Naive B cell (primary cell): ENCODE measurements around the gene GABRB1. TPM values are rescaled to one million over a fixed set of nuclear protein-coding genes. Genes with fewer than 3 reads are reported as not detected.

Source experiments
- ATAC-seq, 2 donors: fragments of 150-1000 bp; cut with Tn5 transposase; 2 replicates each; pipeline ENCODE4 v1.10.0; 2021; ENCODE audit warnings: low read depth in 2 of 2, mild to moderate bottlenecking in 2 of 2, moderate library complexity in 2 of 2
- DNase-seq: peaks from one replicate; pipeline ENCODE4 v3.0.0; 2022
- H3K27ac Mint-ChIP-seq, 6 donors: one replicate each; pipeline ENCODE4 v1.8.0; 2020 to 2022; ENCODE audit warnings: mild to moderate bottlenecking in 6 of 6, mixed read lengths in 6 of 6, moderate library complexity in 5 of 6, inconsistent platforms in 2 of 6
- H3K27me3 Mint-ChIP-seq, 3 donors: one replicate each; pipeline ENCODE4 v1.8.0; 2021 to 2022; ENCODE audit warnings: mixed read lengths in 3 of 3, mild to moderate bottlenecking in 1 of 3
- H3K36me3 Mint-ChIP-seq, 2 donors: one replicate each; pipeline ENCODE4 v1.8.0; 2020 to 2022; ENCODE audit warnings: mixed read lengths in 2 of 2, inconsistent platforms in 1 of 2, mild to moderate bottlenecking in 1 of 2
- H3K4me1 Mint-ChIP-seq, 3 donors: one replicate each; pipeline ENCODE4 v1.8.0; 2020 to 2022; ENCODE audit warnings: mixed read lengths in 3 of 3, inconsistent platforms in 1 of 3, mild to moderate bottlenecking in 1 of 3, moderate library complexity in 1 of 3
- H3K4me3 Mint-ChIP-seq, 8 donors: one replicate each; pipeline ENCODE4 v1.8.0; 2020 to 2022; ENCODE audit warnings: mild to moderate bottlenecking in 8 of 8, mixed read lengths in 8 of 8, moderate library complexity in 8 of 8, inconsistent platforms in 2 of 8
- H3K9me3 Mint-ChIP-seq, 7 donors: one replicate each; pipeline ENCODE4 v1.8.0; 2020 to 2022; ENCODE audit warnings: mixed read lengths in 7 of 7, mild to moderate bottlenecking in 5 of 7, inconsistent platforms in 2 of 7, moderate library complexity in 1 of 7
- polyA plus RNA-seq, 6 donors: library from polyadenylated mRNA; unstranded; fragments of 300-500 nt; fragmentation: Illumina TruSeq; gene quantifications; one replicate each; pipeline ENCODE4 v1.2.3, GENCODE V29; 2021; ENCODE audit warnings: low read depth in 6 of 6

The GABRB1 gene
- polyA plus RNA-seq, 6 donors from 2014 or later, result not detected

GRCh38 chr4:47326025-47326424 is 294.7 kb downstream of the GABRB1 start:
- ATAC-seq (no peak), DNase-seq (no peak)
- Mint-ChIP-seq H3K4me1 (no peaks in the 10 kb centered on the region), H3K36me3 (no peaks in the 10 kb centered on the region), H3K27me3 (peaks cover 3 to 24% (median 10%) of the 10 kb centered on the region in 3 donors), H3K27ac (no peak overlapping the region), H3K4me3 (no peak overlapping the region), H3K9me3 (peaks cover 0 to 3% (median 0%) of the 10 kb centered on the region in 7 donors)

GRCh38 chr4:47330866-47331265 is 299.5 kb downstream of the GABRB1 start:
- no peak for DNase-seq
- ATAC-seq, result no peak
- H3K27ac Mint-ChIP-seq, result no peak overlapping the region
- H3K4me3 Mint-ChIP-seq, result no peak overlapping the region
- H3K27me3 Mint-ChIP-seq, result peaks cover 9 to 18% (median 11%) of the 10 kb centered on the region in 3 donors
- H3K36me3 Mint-ChIP-seq, result no peaks in the 10 kb centered on the region
- H3K9me3 Mint-ChIP-seq, result peaks cover 0 to 3% (median 0%) of the 10 kb centered on the region in 7 donors
- no peaks in the 10 kb centered on the region for H3K4me1 Mint-ChIP-seq

- Mint-ChIP-seq H3K27ac (no peak overlapping the region), H3K36me3 (no peaks in the 10 kb centered on the region), H3K4me3 (no peak overlapping the region), H3K27me3 (peaks cover 21 to 39% (median 23%) of the 10 kb centered on the region in 3 donors), H3K9me3 (no peaks in the 10 kb centered on the region), H3K4me1 (no peaks in the 10 kb centered on the region)
- ATAC-seq (no peak), DNase-seq (no peak)
These were observed 303.3 kb downstream of the GABRB1 start for GRCh38 chr4:47334652-47335051.

GRCh38 chr4:47337893-47338292 is 306.5 kb downstream of the GABRB1 start:
- no peak overlapping the region for H3K4me3 Mint-ChIP-seq
- no peaks in the 10 kb centered on the region for H3K9me3 Mint-ChIP-seq
- DNase-seq (no peak), ATAC-seq (no peak)
- peaks cover 25 to 39% (median 30%) of the 10 kb centered on the region in 3 donors for H3K27me3 Mint-ChIP-seq
- no peak overlapping the region for H3K27ac Mint-ChIP-seq
- H3K36me3 Mint-ChIP-seq, result no peaks in the 10 kb centered on the region
- H3K4me1 Mint-ChIP-seq, result no peaks in the 10 kb centered on the region

- Mint-ChIP-seq H3K4me1 (no peaks in the 10 kb centered on the region), H3K4me3 (no peak overlapping the region), H3K27me3 (peaks cover 20 to 26% (median 22%) of the 10 kb centered on the region in 3 donors), H3K36me3 (no peaks in the 10 kb centered on the region), H3K27ac (no peak overlapping the region), H3K9me3 (no peaks in the 10 kb centered on the region)
- ATAC-seq, result no peak
- DNase-seq, result no peak
These were observed 309.5 kb downstream of the GABRB1 start for GRCh38 chr4:47340914-47341313.

- Mint-ChIP-seq H3K27ac (no peak overlapping the region), H3K27me3 (peaks cover 6 to 16% (median 7%) of the 10 kb centered on the region in 3 donors), H3K9me3 (no peaks in the 10 kb centered on the region), H3K4me1 (no peaks in the 10 kb centered on the region), H3K36me3 (no peaks in the 10 kb centered on the region), H3K4me3 (no peak overlapping the region)
- ATAC-seq (no peak), DNase-seq (no peak)
These were observed 311.4 kb downstream of the GABRB1 start for GRCh38 chr4:47342796-47343195.

GRCh38 chr4:47349326-47349725 is 318.0 kb downstream of the GABRB1 start:
- no peak for ATAC-seq
- Mint-ChIP-seq H3K4me3 (no peak overlapping the region), H3K4me1 (no peaks in the 10 kb centered on the region), H3K27me3 (peaks cover 12 to 13% (median 13%) of the 10 kb centered on the region in 3 donors), H3K27ac (no peak overlapping the region), H3K9me3 (peaks cover 0 to 4% (median 0%) of the 10 kb centered on the region in 7 donors), H3K36me3 (no peaks in the 10 kb centered on the region)
- DNase-seq, result no peak

GRCh38 chr4:47355568-47355967 is 324.2 kb downstream of the GABRB1 start:
- H3K4me3 Mint-ChIP-seq, result no peak overlapping the region
- peaks cover 5 to 12% (median 7%) of the 10 kb centered on the region in 3 donors for H3K27me3 Mint-ChIP-seq
- DNase-seq (no peak), ATAC-seq (no peak)
- no peaks in the 10 kb centered on the region for H3K36me3 Mint-ChIP-seq
- H3K27ac Mint-ChIP-seq, result no peak overlapping the region
- H3K4me1 Mint-ChIP-seq, result no peaks in the 10 kb centered on the region
- peaks cover 0 to 4% (median 0%) of the 10 kb centered on the region in 7 donors for H3K9me3 Mint-ChIP-seq

GRCh38 chr4:47359891-47360290 is 328.5 kb downstream of the GABRB1 start:
- H3K27me3 Mint-ChIP-seq, result peaks cover 15 to 32% (median 26%) of the 10 kb centered on the region in 3 donors
- H3K27ac Mint-ChIP-seq, result no peak overlapping the region
- DNase-seq (no peak), ATAC-seq (no peak)
- H3K36me3 Mint-ChIP-seq, result no peaks in the 10 kb centered on the region
- H3K9me3 Mint-ChIP-seq, result no peaks in the 10 kb centered on the region
- H3K4me1 Mint-ChIP-seq, result no peaks in the 10 kb centered on the region
- no peak overlapping the region for H3K4me3 Mint-ChIP-seq

- Mint-ChIP-seq H3K4me1 (no peaks in the 10 kb centered on the region), H3K27ac (no peak overlapping the region)
- no peak for DNase-seq
These were observed 336.4 kb downstream of the GABRB1 start for GRCh38 chr4:47367761-47368160.

GRCh38 chr4:47368211-47368610 is 336.8 kb downstream of the GABRB1 start:
- Mint-ChIP-seq H3K27ac (no peak overlapping the region), H3K27me3 (peaks cover 16 to 27% (median 26%) of the 10 kb centered on the region in 3 donors), H3K36me3 (no peaks in the 10 kb centered on the region), H3K4me3 (no peak overlapping the region), H3K9me3 (peaks cover 0 to 4% (median 0%) of the 10 kb centered on the region in 7 donors), H3K4me1 (no peaks in the 10 kb centered on the region)
- DNase-seq (no peak), ATAC-seq (no peak)

More at GRCh38 chr4:47367761-47368160, 336.4 kb downstream of the GABRB1 start:
- H3K27me3 Mint-ChIP-seq, result peaks cover 12 to 26% (median 23%) of the 10 kb centered on the region in 3 donors
- H3K36me3 Mint-ChIP-seq, result no peaks in the 10 kb centered on the region
- peaks cover 0 to 4% (median 0%) of the 10 kb centered on the region in 7 donors for H3K9me3 Mint-ChIP-seq
- no peak overlapping the region for H3K4me3 Mint-ChIP-seq
- no peak for ATAC-seq

- no peaks in the 10 kb centered on the region for H3K36me3 Mint-ChIP-seq
- ATAC-seq (no peak), DNase-seq (no peak)
- peaks cover 7 to 22% (median 12%) of the 10 kb centered on the region in 3 donors for H3K27me3 Mint-ChIP-seq
- peaks cover 0 to 7% (median 0%) of the 10 kb centered on the region in 7 donors for H3K9me3 Mint-ChIP-seq
- no peak overlapping the region for H3K4me3 Mint-ChIP-seq
- no peaks in the 10 kb centered on the region for H3K4me1 Mint-ChIP-seq
- H3K27ac Mint-ChIP-seq, result no peak overlapping the region
These were observed 341.2 kb downstream of the GABRB1 start for GRCh38 chr4:47372561-47372960.

GRCh38 chr4:47373174-47373573 is 341.8 kb downstream of the GABRB1 start:
- DNase-seq (no peak), ATAC-seq (no peak)
- Mint-ChIP-seq H3K36me3 (no peaks in the 10 kb centered on the region), H3K4me1 (no peaks in the 10 kb centered on the region), H3K9me3 (peaks cover 0 to 7% (median 0%) of the 10 kb centered on the region in 7 donors), H3K27me3 (peaks cover 7 to 22% (median 12%) of the 10 kb centered on the region in 3 donors), H3K4me3 (no peak overlapping the region), H3K27ac (peak overlapping the region in 1 of 6 donors; percentile 45)

- no peaks in the 10 kb centered on the region for H3K36me3 Mint-ChIP-seq
- DNase-seq (no peak), ATAC-seq (no peak)
- H3K27me3 Mint-ChIP-seq, result peaks cover 7 to 22% (median 12%) of the 10 kb centered on the region in 3 donors
- H3K9me3 Mint-ChIP-seq, result peaks cover 0 to 7% (median 0%) of the 10 kb centered on the region in 7 donors
- no peak overlapping the region for H3K4me3 Mint-ChIP-seq
- H3K27ac Mint-ChIP-seq, result no peak overlapping the region
- H3K4me1 Mint-ChIP-seq, result no peaks in the 10 kb centered on the region
These were observed 342.3 kb downstream of the GABRB1 start for GRCh38 chr4:47373709-47374108.

- DNase-seq, result no peak
- Mint-ChIP-seq H3K27me3 (peaks cover 7 to 22% (median 12%) of the 10 kb centered on the region in 3 donors), H3K9me3 (peaks cover 0 to 7% (median 0%) of the 10 kb centered on the region in 7 donors), H3K27ac (no peak overlapping the region), H3K4me3 (no peak overlapping the region), H3K36me3 (no peaks in the 10 kb centered on the region), H3K4me1 (no peaks in the 10 kb centered on the region)
- no peak for ATAC-seq
These were observed 343.1 kb downstream of the GABRB1 start for GRCh38 chr4:47374477-47374876.
